Coronary artery (tissue), 2 donors: ENCODE data around the gene PTPRJ.

Source experiments
- DNase-seq: peaks from one replicate; pipeline ENCODE4 v3.0.0-alpha.2; 2017; ENCODE audit warnings: low spot score
- H3K27ac ChIP-seq, 2 donors: fragments of 200-600 bp; sonication (generic); one replicate each; pipeline ENCODE4 v1.5.1; 2016 to 2019
- H3K4me3 ChIP-seq: fragments of 200-600 bp; sonication (generic); 2 replicates; pipeline ENCODE4 v1.5.1; 2016; ENCODE audit warnings: mild to moderate bottlenecking, moderate library complexity
- CTCF ChIP-seq: fragments of 200-600 bp; sonication (generic); IDR thresholded peaks from one replicate; pipeline ENCODE4 v1.5.1; 2019; ENCODE audit warnings: antibody characterized with exemption

Gene PTPRJ

GRCh38 chr11:48101958-48102357 lies 121.6 kb downstream of the PTPRJ start:
- peak; percentile 33 for DNase-seq
- no peak for TF ChIP-seq CTCF
- H3K27ac ChIP-seq = no peak overlapping the region
- H3K4me3 ChIP-seq = no peak overlapping the region

- no peak overlapping the region for H3K4me3 ChIP-seq
- H3K27ac ChIP-seq = no peak overlapping the region
- TF ChIP-seq CTCF = no peak
- peak; percentile 50 for DNase-seq
These were observed 123.5 kb downstream of the PTPRJ start for GRCh38 chr11:48103621-48104567.

GRCh38 chr11:48104568-48104924 lies 124.2 kb downstream of the PTPRJ start:
- H3K4me3 ChIP-seq = no peak overlapping the region
- H3K27ac ChIP-seq = no peak overlapping the region
- no peak for TF ChIP-seq CTCF
- peak; percentile 38 for DNase-seq

- Histone ChIP-seq H3K4me3 (no peak overlapping the region), H3K27ac (no peak overlapping the region)
- TF ChIP-seq CTCF = no peak
- peak; percentile 49 for DNase-seq
These were observed 125.0 kb downstream of the PTPRJ start for GRCh38 chr11:48105096-48105990.

GRCh38 chr11:48106166-48106565 lies 125.8 kb downstream of the PTPRJ start:
- TF ChIP-seq CTCF = no peak
- no peak overlapping the region for H3K27ac ChIP-seq
- no peak overlapping the region for H3K4me3 ChIP-seq
- no peak for DNase-seq

- TF ChIP-seq CTCF = no peak
- DNase-seq = peak; percentile 49
- Histone ChIP-seq H3K27ac (no peak overlapping the region), H3K4me3 (no peak overlapping the region)
These were observed 126.9 kb downstream of the PTPRJ start for GRCh38 chr11:48107188-48107704.
